Inflammatory macrophage treated with lipopolysaccharide for 1 hour (primary cell): ENCODE results near the gene NKX2-2.

Source experiments
- DNase-seq, 2 donors: peaks; one replicate each; pipeline ENCODE4 v3.0.0-alpha.2; 2020 to 2022

Gene NKX2-2

DNA sequence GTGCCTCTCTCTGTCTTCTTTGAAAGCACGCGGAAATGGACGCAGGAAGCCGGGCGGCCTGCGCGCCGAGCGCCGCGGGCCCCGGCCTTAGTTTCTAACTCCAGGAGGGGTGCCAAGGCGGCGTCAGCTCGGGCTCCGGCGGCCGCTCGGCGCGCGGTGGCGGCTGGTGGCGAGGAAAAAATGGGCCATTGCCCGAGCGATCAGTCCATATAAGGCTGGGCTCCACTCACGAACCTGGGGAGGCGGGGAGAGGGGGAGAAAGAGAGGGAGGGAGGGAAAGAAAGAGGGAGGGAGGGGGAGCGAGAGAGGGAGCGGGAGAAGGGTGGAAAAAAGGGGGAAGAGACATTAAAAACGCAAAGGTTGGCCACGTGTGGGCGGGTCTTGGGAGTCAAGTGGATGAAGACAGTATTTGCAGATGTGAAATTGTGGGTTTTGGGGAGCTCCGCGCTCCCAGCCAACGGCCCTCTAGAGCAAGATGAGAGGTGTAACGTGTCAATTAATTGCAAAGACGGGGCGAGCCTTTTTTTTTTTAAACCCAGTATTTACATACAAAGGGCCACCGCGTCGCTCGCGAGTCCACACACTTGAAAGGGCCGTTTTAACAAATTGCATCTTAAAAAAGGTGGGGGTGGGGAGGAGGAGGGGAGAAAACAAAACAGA is at the start of gene NKX2-2:
TSS of gene NKX2-2 (minus strand) at position 184 of the 660 bp plus-strand sequence. CDS start 395 bp downstream, outside the sequence.
- no peak for DNase-seq

DNA sequence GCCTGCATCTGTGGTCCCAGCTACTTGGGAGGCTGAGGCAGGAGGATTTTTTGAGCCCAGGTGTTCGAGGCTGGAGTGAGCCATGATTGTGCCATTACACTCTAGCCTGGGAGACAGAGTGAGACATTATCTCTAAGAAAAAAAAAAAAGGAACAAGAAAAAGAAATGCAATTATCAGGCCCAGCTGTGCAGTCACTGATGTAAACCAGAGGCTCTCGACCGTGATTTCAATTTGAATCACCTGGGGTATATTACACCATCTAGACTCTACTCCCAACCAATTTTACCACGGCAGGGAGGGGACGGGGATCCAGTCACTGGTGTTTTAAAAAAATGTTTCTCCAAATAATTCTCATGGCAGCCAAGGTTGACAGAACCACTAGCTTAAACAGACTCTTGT is 48.8 kb upstream of the NKX2-2 start:
- DNase-seq: no peak

DNA sequence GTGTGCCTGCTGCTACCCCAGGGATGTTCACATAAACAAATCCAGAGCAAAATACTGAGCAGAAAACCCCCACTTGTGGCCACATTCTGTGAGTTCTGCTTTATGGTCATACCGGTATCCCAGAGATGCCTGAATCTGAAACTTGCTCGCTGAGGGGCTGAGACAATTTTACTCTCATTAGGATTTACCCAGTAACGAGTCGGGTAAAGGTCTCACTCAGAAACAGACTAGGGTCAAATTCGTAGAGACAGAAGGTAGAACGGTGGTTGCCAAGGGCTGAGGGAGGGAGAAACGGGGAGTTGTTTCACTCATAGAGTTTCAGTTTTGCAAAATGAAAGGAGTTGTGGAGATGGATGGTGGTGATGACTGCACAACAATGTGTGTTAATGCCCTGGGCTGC is 45.4 kb upstream of the NKX2-2 start:
- no peak for DNase-seq

DNA sequence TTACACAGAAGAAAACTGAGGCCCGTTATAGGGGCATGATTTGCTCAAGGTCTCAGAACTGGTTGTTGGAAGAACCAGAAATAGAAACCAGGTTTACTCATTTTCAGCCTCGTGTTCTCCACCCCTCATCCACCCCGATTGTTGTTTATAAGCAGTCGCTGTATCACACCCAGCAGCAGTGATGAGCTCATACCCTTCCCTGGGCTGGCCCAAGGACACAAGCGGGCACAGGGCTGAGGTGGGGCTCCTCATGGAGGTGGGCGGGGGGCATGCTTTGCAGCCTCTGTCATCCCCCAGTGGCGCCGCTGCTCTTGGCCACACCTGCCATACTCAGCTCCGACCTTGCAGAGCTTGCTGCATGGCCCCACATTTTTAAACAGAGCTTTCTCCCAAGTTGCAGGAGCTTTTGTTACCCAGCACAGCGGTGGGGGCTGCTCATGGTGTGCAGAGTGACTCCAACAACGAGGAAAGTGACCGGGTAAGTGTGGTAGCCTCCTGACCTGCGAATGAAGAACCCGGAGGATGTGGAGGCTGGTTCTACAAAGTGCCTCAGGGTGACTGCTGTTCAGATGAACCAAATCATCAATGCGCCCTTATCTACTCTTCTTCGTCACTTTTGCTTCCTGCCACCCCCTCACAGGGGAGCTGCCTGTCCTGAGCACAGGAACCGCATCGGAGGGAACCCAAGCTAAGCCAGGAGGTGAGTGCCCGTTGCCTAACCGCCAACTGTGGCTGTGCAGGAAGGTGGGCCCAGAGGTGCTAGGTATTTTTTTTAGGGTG is 43.6 kb upstream of the NKX2-2 start:
- DNase-seq: no peak

DNA sequence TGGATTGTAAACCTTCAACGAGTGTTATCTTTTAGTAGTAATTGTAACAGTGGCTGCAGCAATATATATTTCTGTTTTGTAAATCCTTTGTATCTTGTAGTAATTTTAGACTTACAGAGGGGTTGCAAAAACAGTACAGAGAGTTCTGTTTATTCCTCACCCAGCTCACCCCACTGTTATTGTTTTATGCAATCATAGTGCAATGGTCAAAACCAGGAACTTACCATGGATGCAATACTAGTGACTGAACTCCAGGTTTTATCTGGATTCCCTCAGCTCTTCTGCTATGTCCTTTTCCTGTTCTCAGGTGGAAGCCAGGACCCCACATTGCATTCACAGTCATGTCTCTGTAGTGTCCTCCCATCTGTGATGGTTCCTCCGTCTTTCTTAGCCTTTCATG is 42.5 kb upstream of the NKX2-2 start:
- DNase-seq: no peak

DNA sequence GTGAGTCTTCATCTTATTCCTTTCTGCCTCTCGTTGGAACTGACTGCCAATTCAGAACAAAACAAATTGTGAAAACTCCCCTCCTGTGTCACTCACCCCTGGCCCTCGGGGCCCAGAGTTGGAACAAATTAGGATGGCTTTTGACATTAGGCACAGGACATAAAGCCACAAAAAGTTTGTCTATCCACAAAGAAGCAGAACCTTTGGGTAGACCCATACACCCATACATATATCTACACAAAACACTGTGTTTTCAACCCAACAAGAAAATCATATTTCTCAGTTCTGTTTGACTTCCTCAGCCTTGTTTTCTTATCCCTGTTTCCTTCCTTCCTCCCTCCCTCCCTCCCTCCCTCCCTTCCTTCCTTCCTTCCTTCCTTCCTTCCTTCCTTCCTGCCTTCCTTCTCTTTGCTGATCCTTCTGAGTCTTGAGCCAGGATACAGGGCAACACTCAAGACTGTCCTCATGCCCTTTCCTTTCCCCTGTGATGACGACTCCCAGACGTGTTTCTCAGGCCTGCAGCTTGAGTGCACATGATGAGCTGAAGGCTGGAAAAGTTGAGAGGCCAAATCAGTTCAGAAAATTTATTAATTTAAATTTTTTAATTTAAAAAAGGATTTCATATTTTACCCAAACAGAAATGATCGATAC is 41.7 kb upstream of the NKX2-2 start:
- no peak for DNase-seq

DNA sequence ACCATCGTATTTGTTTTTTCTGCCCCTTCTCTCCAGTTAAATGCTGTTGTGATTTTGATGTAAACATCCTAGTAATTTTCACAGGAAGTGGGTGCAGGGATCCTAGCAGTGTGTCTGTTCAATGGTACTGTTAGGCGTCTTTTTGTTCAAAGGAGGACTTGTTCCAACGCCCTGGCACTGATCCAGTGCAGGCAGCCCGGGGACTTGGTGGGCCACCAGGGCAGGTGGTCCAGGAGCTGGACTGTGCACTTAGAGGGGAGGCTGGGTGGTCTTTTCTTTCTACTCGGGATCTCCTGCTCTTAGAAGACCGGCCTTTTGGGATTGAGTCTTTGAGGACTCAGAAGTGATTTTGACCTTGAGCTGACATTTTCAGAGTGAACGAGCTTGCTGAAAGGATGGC is 41.1 kb upstream of the NKX2-2 start:
- DNase-seq: no peak

DNA sequence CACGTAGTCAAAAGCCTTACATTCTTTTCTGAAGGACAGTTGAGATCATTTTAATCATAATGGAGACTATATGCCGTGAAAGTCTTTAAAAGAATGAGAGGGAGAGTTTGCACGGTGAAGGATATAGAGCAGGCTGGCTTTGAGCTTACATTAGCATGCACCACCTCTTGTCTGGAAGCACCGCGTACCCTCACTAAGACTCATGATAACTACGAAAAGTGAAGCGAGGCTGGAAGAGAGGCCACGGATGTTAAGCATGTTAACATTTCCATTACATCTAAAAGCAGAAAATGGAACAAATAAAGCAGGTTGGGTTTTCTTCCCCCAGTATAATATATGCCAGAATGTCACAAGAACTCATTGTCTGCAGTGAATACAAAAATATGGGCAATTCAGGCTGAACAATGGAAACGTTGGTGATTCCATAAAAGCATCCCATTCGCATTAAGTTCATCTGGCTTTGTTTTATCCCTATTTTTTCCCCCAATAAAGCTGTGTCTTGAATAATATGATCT is 40.6 kb upstream of the NKX2-2 start:
- no peak for DNase-seq

DNA sequence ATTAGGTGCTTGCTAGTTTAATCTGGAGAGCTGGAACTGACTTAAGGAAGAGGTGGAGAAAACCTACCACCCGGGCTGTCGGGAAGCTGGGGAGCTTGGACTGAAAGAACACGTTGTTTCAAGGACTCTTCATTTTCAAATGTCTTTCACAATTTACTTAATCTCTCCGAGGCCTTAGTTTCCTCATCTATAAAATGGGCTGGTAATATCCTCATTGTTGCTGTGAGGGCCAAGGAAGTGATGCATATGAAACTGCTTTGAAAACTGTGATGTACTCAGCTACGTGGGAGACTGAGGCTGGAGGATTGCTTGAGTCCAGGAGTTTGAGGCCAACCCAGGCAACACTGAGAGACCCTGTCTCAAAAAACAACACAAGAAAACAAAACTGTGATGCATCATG is 36.7 kb upstream of the NKX2-2 start:
- DNase-seq: no peak

DNA sequence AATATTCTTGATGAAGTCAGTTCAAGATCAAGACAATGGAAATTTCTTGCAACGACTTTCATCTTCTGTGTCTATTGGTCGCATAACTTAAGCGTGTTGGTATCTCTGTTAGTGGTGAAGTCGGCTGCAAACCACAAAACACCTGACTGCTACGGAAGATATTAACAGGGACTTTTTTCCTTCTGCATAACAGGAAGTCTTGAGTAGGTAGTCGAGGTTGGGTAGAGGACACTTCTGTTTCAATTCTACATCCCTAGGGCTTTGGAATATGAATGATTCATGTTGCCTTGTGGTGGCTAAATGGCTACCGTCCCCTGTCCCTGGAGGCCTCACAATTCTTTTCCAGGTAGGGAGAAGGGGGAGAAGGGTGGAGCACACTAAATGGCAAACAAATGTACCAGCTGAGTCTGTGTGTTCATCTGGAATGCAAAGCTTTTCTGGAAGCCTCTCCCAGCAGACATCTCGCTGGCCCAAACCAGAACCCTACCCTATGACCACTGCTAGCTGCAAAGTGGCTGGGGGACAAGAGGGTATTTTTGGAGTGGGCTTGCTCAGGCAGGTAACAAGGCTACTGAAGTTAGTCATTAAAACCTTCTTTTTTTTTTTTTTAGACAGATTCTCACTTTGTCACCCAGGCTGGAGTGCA is 34.6 kb upstream of the NKX2-2 start:
- DNase-seq: no peak

DNA sequence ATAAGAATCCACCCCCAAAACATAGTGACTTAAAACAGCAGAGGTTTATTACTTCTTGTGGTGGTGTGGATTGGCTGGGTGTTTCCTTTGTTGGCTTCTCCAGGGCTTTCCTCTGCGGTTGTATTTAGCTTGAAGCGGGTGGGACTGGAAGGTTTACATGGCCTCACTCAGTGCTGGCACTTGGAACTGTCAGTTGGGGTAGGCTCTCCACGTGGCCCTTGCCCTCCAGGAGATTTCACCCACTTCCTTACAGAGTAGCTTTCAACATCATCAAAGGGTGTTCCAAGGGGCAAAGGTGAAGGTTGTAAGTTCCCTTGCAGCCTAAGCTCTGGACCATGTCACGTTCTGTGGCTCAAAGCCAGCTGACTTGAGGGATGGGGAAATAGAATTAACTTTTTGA is 32.5 kb upstream of the NKX2-2 start:
- no peak for DNase-seq

DNA sequence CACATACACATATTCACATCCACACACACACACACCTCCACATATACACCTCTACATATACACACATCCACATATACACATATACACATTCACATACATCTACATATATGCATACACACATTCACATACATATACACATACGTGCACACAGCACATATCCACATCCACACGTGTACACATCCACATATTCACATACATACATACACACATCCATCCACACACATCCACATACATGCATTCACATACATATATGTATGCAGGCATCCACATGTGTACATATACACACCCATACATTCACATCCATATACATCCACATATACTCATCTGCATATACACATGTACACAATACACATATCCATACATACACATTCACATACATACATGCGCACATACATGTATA is 25.6 kb upstream of the NKX2-2 start:
- DNase-seq: no peak

DNA sequence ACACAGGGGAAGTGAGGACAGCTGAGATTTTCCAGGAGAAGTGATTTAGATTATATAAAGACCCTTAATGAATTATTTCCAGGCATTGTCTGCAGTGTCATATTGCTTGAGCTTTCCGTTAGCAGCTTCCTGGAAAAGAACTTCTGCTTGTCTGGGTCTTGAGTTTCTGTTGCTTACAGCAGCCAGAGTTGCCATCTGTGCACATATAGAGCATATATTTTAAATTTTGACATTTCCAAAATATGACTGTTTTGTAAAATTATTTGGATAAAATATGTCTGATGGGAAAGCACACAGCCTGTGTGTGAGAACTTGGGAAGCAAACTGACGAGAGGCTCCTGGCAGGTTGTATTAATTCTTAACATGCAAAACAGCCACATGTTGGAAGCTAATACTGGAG is 21.0 kb upstream of the NKX2-2 start:
- DNase-seq: no peak

DNA sequence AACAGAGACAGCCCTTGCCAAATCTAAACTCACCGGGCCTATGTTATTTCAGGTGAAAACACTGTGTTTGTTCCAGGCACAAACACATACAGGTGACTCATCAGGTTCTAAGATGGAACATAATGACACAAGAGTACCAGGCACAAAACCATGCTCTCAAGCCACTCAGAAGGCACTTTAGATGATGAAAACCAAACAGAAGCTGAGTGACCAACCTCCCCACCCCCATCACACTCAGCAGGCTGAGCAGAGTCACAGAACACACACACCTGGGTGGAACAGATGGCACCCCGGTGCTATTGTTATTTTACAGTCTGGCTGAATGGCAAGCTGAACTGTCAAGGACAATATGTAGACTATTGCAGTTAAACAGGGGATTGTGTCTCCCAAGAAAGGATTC is 20.6 kb upstream of the NKX2-2 start:
- no peak for DNase-seq

DNA sequence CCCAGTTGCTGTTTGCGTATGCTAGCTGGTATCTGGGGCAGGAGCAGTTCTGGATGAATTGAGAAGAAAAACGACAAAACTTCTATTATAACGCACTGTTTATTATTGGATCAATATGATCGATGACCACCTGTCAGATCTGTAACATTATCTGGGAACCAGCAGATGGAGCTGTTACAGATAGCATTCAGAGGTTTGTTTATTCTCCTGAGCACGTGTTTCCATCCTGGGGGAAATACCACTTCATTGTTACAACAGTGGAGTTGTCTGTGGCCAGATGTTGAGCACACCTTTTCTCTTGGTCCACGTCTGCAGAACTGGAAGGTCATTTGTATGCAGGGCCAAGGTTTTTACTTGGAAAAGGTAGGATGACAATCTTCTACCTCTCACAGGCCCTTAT is 16.0 kb upstream of the NKX2-2 start:
- DNase-seq: no peak

DNA sequence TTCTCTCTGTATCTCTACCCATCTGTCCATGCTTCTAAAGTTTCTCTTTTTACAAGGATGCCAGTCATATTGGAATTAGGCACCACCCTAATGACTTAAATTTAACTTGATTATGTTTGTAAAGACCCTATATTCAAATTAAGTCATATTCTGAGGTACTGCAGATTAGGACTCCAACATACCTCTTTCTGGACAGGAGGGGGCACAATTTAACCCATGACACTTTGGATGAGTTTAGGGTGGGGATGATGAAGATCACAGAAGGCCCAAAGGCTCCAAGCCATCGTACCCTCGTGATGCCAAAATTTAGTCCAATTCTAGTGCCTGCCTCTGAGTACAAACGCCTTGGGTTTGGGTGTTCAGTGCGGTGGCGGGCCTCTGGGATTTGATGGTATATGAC is 15.0 kb upstream of the NKX2-2 start:
- no peak for DNase-seq

DNA sequence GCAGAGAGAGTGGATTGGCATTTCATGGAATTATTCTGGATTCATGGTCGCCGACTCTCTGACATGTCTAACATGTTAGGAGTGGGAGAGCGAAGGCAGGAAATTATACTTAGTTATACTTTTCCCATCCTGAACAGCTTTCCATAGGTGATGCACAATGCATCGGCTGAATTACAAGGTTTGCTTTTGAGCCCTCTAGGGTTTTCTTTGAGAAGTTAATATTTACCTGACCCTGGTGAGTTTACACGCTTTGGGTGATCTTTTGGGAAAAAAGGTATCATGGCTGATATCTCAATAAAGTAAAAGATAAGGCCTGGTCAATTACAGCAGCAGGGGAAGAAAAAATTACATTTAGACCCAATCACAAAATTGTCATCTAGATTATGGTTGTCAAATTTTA is 14.0 kb upstream of the NKX2-2 start:
- no peak for DNase-seq

DNA sequence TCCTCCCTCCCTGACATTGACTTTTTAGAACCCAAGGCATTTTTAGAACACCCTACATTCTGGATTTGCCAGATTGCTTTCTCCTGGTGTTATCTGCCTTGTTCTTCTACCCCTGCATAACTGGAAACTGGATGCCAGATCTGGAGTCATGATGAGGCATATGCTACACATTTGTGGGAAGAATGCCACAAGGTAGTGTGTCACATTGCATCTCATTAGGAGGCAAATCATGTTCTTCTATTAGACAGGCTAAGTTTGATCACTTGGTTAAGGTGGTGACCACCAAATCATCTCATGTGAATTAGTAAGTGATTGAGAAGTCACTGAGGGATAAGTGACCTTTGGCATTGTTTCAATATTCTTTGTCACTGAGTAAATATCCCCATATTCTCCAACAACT is 12.9 kb upstream of the NKX2-2 start:
- no peak for DNase-seq

DNA sequence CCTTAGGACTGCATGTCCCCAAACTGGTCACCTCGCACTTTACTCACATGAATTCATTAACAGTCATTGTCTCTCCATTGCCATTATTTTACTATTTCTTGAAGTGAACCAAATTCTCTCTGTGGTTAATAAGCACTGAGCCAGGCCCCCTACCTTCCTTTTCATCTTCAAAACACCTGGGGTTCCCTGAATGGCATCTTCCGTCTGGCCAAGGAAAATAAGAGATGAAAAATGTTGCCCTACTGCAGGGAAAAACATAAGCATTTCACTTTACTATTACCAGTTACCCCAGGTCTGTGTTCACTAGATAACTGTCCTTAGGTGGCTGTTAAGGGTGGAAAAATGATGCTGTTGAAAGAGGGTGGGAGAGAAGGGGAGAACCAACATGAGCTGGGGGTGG is 10.0 kb upstream of the NKX2-2 start:
- DNase-seq: no peak

DNA sequence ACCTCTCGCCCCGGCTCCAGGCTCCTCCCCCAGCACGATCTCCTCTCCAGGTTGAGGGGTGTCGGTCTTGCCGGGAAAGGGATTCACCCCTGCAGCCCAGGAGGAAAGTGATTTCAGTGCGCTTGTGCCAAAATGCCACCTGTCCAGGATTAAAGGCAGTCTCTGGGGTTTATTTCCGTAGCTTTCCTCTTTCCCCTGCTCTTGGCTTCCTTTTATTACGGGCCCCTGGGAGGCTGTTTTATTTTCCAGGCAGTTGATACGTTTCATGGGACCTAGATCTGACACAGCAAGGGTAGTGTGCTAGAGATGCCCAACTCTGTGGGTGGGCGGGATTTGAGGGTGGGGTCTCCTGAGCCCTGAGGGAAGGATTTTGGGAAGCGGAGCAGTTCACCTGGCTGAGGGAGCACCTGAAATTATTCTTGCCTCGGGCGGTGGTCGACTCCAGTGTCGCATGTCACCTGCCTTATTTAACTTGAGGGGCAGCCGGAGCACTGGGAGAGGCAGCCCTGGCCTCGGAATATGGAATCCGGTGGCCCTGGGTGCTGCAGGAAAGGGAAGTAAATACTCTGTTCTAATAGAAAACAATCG is 9.5 kb upstream of the NKX2-2 start:
- DNase-seq: no peak

DNA sequence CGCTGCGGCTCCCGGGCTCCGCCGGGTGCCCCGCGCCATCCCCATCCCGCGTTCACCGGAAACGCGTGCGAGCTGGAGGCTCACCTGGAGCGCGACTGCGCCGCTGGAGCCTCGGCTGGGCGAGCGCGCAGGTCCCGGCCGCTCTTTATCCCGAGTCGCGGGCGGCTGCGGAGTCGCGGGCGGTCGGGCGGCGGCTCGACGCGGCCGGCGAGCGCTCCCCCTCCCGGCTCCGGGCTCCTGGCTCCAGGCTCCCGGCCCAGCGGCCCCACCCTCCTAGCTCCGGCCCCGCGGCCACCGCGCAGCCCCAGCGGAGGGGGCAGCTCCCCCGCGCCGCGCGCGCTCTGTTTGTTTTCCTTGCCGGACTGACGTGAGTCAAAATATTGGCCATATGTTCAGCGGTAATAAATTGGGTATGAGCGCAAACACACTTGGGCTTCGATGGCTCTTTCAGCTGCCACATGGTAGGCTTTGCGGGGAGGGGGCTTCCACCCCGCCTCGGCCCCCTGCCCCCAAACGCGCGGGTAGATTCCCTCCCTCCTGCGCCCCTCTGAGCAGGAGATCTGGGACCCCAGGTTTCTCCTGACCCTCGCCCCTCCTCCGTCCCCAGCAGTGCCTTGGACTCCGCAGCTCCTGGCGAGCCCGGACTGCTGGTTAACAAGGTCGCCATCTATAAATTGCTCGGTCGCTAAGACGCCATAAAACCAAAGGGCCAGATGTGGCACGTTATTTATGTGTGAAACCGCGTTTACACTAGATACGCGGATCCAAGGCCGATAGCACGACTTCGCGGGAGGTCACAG is 8.8 kb upstream of the NKX2-2 start:
- no peak for DNase-seq
